ENCODE results near the gene DUSP9. TPM values are rescaled to one million over a fixed set of nuclear protein-coding genes. Genes with fewer than 3 reads are reported as not detected.

DUSP9 gene
- polyA plus RNA-seq, 1 donor (not counting 4 experiments of a cell fraction or from before 2014, with no cell fraction given), result 0.47 TPM

- no peaks in the 10 kb centered on the region for H3K27me3 ChIP-seq (ENCODE audit: control insufficient read depth, extremely low read depth, insufficient read depth, low read length)
- H3K79me2 ChIP-seq (ENCODE audit: control insufficient read depth, insufficient read depth, low read length), result no peaks in the 10 kb centered on the region
- no peak overlapping the region for H3K4me3 ChIP-seq (ENCODE audit: control insufficient read depth in 2 of 3, extremely low read depth in 1 of 3, insufficient read depth in 2 of 3, low read depth in 1 of 3, low read length in 3 of 3)
- H2AFZ ChIP-seq (ENCODE audit: control insufficient read depth, low read length), result no peak overlapping the region
- H3K9me1 ChIP-seq (ENCODE audit: control insufficient read depth, extremely low read depth, insufficient read depth, low read length), result no peaks in the 10 kb centered on the region
- no peaks in the 10 kb centered on the region for H3K36me3 ChIP-seq (ENCODE audit: control insufficient read depth in 2 of 2, extremely low read depth in 1 of 2, insufficient read depth in 2 of 2, low read length in 2 of 2)
- H3K4me2 ChIP-seq (ENCODE audit: control insufficient read depth, extremely low read depth, insufficient read depth, low read depth, low read length), result no peak overlapping the region
- H3K27ac ChIP-seq (ENCODE audit: control insufficient read depth, insufficient read depth, low read length), result no peak overlapping the region
- H3K4me1 ChIP-seq (ENCODE audit: control insufficient read depth, extremely low read depth, insufficient read depth, low read length), result no peaks in the 10 kb centered on the region
- DNase-seq (ENCODE audit: low read depth, low spot score) (no peak), FAIRE-seq (no peak)
- TF ChIP-seq CTCF (optimal IDR thresholded peaks at IDR 0.05 in 1 of 3, IDR thresholded peaks at IDR 0.05 in 1 of 3, conservative IDR thresholded peaks at IDR 0.05 in 1 of 3; ENCODE audit: extremely low read depth in 1 of 3, insufficient read depth in 2 of 3, low read length in 3 of 3) (no peak), EZH2 (IDR thresholded peaks at IDR 0.05; ENCODE audit: low read length) (no peak)
- dilution Hi-C loops (cut with MboI; ENCODE audit: extremely low pct_ligation_motif_present, low sequenced_read_pairs), result no loop called here
- no peak overlapping the region for H3K9ac ChIP-seq (ENCODE audit: control insufficient read depth, extremely low read depth, insufficient read depth, low read length)
- no peaks in the 10 kb centered on the region for H4K20me1 ChIP-seq (ENCODE audit: control insufficient read depth, extremely low read depth, insufficient read depth, low read length)
- H3K9me3 ChIP-seq (ENCODE audit: control insufficient read depth, low read depth, low read length), result no peaks in the 10 kb centered on the region
Measured at GRCh38 chrX:153614818-153615217, 32.2 kb upstream of the DUSP9 start.

- Histone ChIP-seq H3K9me1 (ENCODE audit: control insufficient read depth, extremely low read depth, insufficient read depth, low read length) (no peaks in the 10 kb centered on the region), H3K4me3 (ENCODE audit: control insufficient read depth in 2 of 3, extremely low read depth in 1 of 3, insufficient read depth in 2 of 3, low read depth in 1 of 3, low read length in 3 of 3) (no peak overlapping the region), H3K4me2 (ENCODE audit: control insufficient read depth, extremely low read depth, insufficient read depth, low read depth, low read length) (no peak overlapping the region), H3K27me3 (ENCODE audit: control insufficient read depth, extremely low read depth, insufficient read depth, low read length) (no peaks in the 10 kb centered on the region), H3K9me3 (ENCODE audit: control insufficient read depth, low read depth, low read length) (no peaks in the 10 kb centered on the region), H3K9ac (ENCODE audit: control insufficient read depth, extremely low read depth, insufficient read depth, low read length) (no peak overlapping the region), H3K36me3 (ENCODE audit: control insufficient read depth in 2 of 2, extremely low read depth in 1 of 2, insufficient read depth in 2 of 2, low read length in 2 of 2) (no peaks in the 10 kb centered on the region), H3K4me1 (ENCODE audit: control insufficient read depth, extremely low read depth, insufficient read depth, low read length) (no peaks in the 10 kb centered on the region), H3K27ac (ENCODE audit: control insufficient read depth, insufficient read depth, low read length) (no peak overlapping the region), H2AFZ (ENCODE audit: control insufficient read depth, low read length) (no peak overlapping the region), H4K20me1 (ENCODE audit: control insufficient read depth, extremely low read depth, insufficient read depth, low read length) (no peaks in the 10 kb centered on the region), H3K79me2 (ENCODE audit: control insufficient read depth, insufficient read depth, low read length) (no peaks in the 10 kb centered on the region)
- FAIRE-seq, result no peak
- DNase-seq (ENCODE audit: low read depth, low spot score), result no peak
- TF ChIP-seq EZH2 (IDR thresholded peaks at IDR 0.05; ENCODE audit: low read length) (no peak), CTCF (optimal IDR thresholded peaks at IDR 0.05 in 1 of 3, IDR thresholded peaks at IDR 0.05 in 1 of 3, conservative IDR thresholded peaks at IDR 0.05 in 1 of 3; ENCODE audit: extremely low read depth in 1 of 3, insufficient read depth in 2 of 3, low read length in 3 of 3) (no peak)
- dilution Hi-C loops (cut with MboI; ENCODE audit: extremely low pct_ligation_motif_present, low sequenced_read_pairs), result no loop called here
Measured at GRCh38 chrX:153620576-153620975, 26.4 kb upstream of the DUSP9 start.

Data from keratinocyte (primary cell).